Glutamatergic neuron (in vitro differentiated cells): Measurements from ENCODE around the gene DIRAS3. TPM values are rescaled to one million over a fixed set of nuclear protein-coding genes. Genes with fewer than 3 reads are reported as not detected.

Experiments
- DNase-seq: peaks from one replicate; pipeline ENCODE4 v3.0.0; 2022
- H3K27ac Mint-ChIP-seq: one replicate; pipeline ENCODE4 v1.8.0; 2020; ENCODE audit warnings: mild to moderate bottlenecking, mixed read lengths, inconsistent platforms; ENCODE audit not compliant: unreplicated experiment
- H3K27me3 Mint-ChIP-seq: one replicate; pipeline ENCODE4 v1.8.0; 2020; ENCODE audit warnings: mild to moderate bottlenecking, moderate library complexity, mixed read lengths, inconsistent platforms; ENCODE audit not compliant: unreplicated experiment
- H3K36me3 Mint-ChIP-seq: one replicate; pipeline ENCODE4 v1.8.0; 2020; ENCODE audit warnings: mild to moderate bottlenecking, mixed read lengths, inconsistent platforms; ENCODE audit not compliant: unreplicated experiment
- H3K4me1 Mint-ChIP-seq: one replicate; pipeline ENCODE4 v1.8.0; 2020; ENCODE audit warnings: mild to moderate bottlenecking, low read depth, mixed read lengths, inconsistent platforms; ENCODE audit not compliant: unreplicated experiment
- H3K4me3 Mint-ChIP-seq: one replicate; pipeline ENCODE4 v1.8.0; 2020; ENCODE audit warnings: mild to moderate bottlenecking, mixed read lengths, inconsistent platforms; ENCODE audit not compliant: unreplicated experiment
- H3K9me3 Mint-ChIP-seq: one replicate; pipeline ENCODE4 v1.8.0; 2020; ENCODE audit warnings: mild to moderate bottlenecking, moderate library complexity, mixed read lengths, inconsistent platforms; ENCODE audit not compliant: unreplicated experiment
- CTCF ChIP-seq: fragments of 200-600 bp; sonication (generic); IDR thresholded peaks from one replicate; pipeline ENCODE4 v1.5.0; 2021; ENCODE audit not compliant: partially characterized antibody, unreplicated experiment
- total RNA-seq: library from RNA; stranded (reverse); fragmentation: NEBNext Ultra II Directional; extraction: Animal tissue kit (Norgen Biotek cat#: 25700); gene quantifications from one replicate; pipeline ENCODE4 v1.2.1, GENCODE V29; 2021; ENCODE audit not compliant: unreplicated experiment

DIRAS3 gene
- total RNA-seq, 1 donor from 2014 or later = not detected

DNA sequence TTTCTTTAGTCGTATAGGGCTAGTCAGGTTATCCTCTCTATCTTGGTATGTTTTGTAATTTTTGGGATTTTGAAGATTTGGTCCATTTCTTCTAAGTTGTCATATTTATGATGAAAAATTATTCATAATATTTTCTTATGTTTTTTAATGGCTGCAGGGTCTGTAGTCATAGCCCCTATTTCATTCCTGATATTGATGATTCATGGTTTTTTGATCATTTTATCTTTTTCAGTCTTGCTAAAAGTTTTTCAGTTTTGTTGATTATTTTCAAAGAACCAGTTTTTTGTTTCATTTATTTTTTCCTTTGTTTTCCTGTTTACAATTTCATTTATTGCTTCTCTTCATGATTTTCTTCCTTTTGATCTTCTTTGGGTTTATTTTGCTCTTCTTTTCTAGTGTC lies 50.2 kb downstream of the DIRAS3 start:
- no peaks in the 10 kb centered on the region for H3K27me3 Mint-ChIP-seq
- H3K4me1 Mint-ChIP-seq = peaks cover 1% of the 10 kb centered on the region

GRCh38 chr1:67997746-67998145 lies 52.7 kb downstream of the DIRAS3 start:
- Mint-ChIP-seq H3K27ac (no peak overlapping the region), H3K4me1 (peaks cover 1% of the 10 kb centered on the region), H3K36me3 (peaks cover 19% of the 10 kb centered on the region), H3K4me3 (no peak overlapping the region), H3K27me3 (no peaks in the 10 kb centered on the region), H3K9me3 (no peaks in the 10 kb centered on the region)
- DNase-seq = no peak
- TF ChIP-seq CTCF = no peak

More for the DNA sequence above, 50.2 kb downstream of the DIRAS3 start:
- Mint-ChIP-seq H3K9me3 (peaks cover 2% of the 10 kb centered on the region), H3K27ac (no peak overlapping the region), H3K36me3 (peaks cover 19% of the 10 kb centered on the region), H3K4me3 (no peak overlapping the region)
- DNase-seq = no peak
- no peak for TF ChIP-seq CTCF

Other genes starting within 250 kb of the DIRAS3 start
- 1.3 TPM for gene GNG12, start 217.2 kb downstream of the DIRAS3 start, total RNA-seq
- gene WLS, start 181.9 kb upstream of the DIRAS3 start, total RNA-seq = 1.5 TPM